Tibial nerve (tissue), 4 donors: Measurements from ENCODE around the gene ZNF850. TPM values are rescaled to one million over a fixed set of nuclear protein-coding genes. Genes with fewer than 3 reads are reported as not detected.

Source experiments
- DNase-seq, 2 donors: peaks; one replicate each; pipeline ENCODE4 v3.0.0-alpha.2; 2019; ENCODE audit warnings: low spot score in 2 of 2
- H3K27ac ChIP-seq, 4 donors: fragments of 200-600 bp; sonication (generic) in 3 of 4; one replicate each; pipeline ENCODE4 v1.5.1; 2017 to 2019; ENCODE audit warnings: mild to moderate bottlenecking in 1 of 4
- H3K27me3 ChIP-seq, 2 donors: fragments of 200-600 bp; sonication (generic) in 1 of 2; one replicate each; pipeline versions ENCODE4 v1.5.1 to v1.6.0; 2017 to 2019
- H3K36me3 ChIP-seq, 3 donors: fragments of 200-600 bp; sonication (generic); one replicate each; pipeline ENCODE4 v1.5.1; 2018 to 2019
- H3K4me1 ChIP-seq, 4 donors: fragments of 200-600 bp; sonication (generic) in 3 of 4; one replicate each; pipeline ENCODE4 v1.5.1; 2017 to 2019
- H3K4me3 ChIP-seq, 4 donors: fragments of 200-600 bp; sonication (generic) in 3 of 4; one replicate each; pipeline ENCODE4 v1.5.1; 2017 to 2019; ENCODE audit warnings: mild to moderate bottlenecking in 1 of 4, moderate library complexity in 1 of 4
- H3K9me3 ChIP-seq, 4 donors: fragments of 200-600 bp; sonication (generic) in 3 of 4; one replicate each; pipeline ENCODE4 v1.5.1; 2017 to 2019
- EP300 ChIP-seq, 2 donors: sonication (generic); formaldehyde crosslinking; IDR thresholded peaks; one replicate each; pipeline ENCODE4 v1.6.1; 2017; ENCODE audit warnings: antibody characterized with exemption in 2 of 2, mild to moderate bottlenecking in 1 of 2
- POLR2A ChIP-seq, 2 donors: fragments of 450-650 bp; IDR thresholded peaks; one replicate each; pipeline ENCODE4 v1.6.1; 2017; ENCODE audit warnings: antibody characterized with exemption in 2 of 2, mild to moderate bottlenecking in 2 of 2, moderate library complexity in 2 of 2
- WGBS, 2 donors: methylation state at CpG; one replicate each; pipeline ENCODE4 v1.1.5; 2018; 5-methylcytosine and 5-hydroxymethylcytosine counted together
- total RNA-seq, 4 donors: library from RNA; depleted of rRNA; stranded (reverse); fragments of >200 nt; gene quantifications; one replicate each; pipeline ENCODE4 v1.1.0, GENCODE V29; 2016
- TF ChIP-seq, protein P1 (sequence below), 5 experiments: fragments of 200-600 bp in 3 of 5; fragments of 450-650 bp in 2 of 5; sonication (generic) in 3 of 5; IDR thresholded peaks; one replicate each; pipeline ENCODE4 v1.5.1; 2016 to 2019; ENCODE audit warnings: antibody characterized with exemption in 5 of 5, mild to moderate bottlenecking in 3 of 5, moderate library complexity in 2 of 5

ZNF850 gene
- total RNA-seq, 4 donors from 2014 or later: 2.4 to 3.3 (median 3.1) TPM

DNA sequence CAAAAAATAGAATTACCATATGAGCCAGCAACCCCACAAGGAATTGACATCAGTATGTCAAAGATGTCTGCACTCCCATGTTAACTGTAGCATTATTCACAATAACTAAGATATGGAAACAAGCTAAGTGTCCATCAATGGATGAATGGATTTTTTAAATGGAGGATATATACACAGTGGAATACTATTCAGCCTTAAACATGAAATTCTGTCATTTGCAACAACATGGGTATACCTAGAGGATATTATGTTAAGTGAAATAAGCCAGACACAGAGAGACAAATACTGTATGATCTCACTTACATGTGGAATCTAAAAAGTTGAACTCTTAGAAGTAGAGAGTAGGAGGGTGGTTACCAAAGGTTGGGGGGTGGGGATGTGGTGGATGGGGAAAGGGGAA lies 93.2 kb downstream of the ZNF850 start:
- Histone ChIP-seq H3K9me3 (peaks cover 0 to 88% (median 18%) of the 10 kb centered on the region in 4 donors), H3K27ac (no peak overlapping the region), H3K4me3 (no peak overlapping the region), H3K4me1 (no peaks in the 10 kb centered on the region), H3K36me3 (peaks cover 0 to 94% (median 15%) of the 10 kb centered on the region in 3 donors), H3K27me3 (no peaks in the 10 kb centered on the region)
- TF ChIP-seq, protein P1, sequence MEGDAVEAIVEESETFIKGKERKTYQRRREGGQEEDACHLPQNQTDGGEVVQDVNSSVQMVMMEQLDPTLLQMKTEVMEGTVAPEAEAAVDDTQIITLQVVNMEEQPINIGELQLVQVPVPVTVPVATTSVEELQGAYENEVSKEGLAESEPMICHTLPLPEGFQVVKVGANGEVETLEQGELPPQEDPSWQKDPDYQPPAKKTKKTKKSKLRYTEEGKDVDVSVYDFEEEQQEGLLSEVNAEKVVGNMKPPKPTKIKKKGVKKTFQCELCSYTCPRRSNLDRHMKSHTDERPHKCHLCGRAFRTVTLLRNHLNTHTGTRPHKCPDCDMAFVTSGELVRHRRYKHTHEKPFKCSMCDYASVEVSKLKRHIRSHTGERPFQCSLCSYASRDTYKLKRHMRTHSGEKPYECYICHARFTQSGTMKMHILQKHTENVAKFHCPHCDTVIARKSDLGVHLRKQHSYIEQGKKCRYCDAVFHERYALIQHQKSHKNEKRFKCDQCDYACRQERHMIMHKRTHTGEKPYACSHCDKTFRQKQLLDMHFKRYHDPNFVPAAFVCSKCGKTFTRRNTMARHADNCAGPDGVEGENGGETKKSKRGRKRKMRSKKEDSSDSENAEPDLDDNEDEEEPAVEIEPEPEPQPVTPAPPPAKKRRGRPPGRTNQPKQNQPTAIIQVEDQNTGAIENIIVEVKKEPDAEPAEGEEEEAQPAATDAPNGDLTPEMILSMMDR (IDR thresholded peaks at IDR 0.05): no peak
- TF ChIP-seq POLR2A (IDR thresholded peaks at IDR 0.05): no peak
- TF ChIP-seq EP300 (IDR thresholded peaks at IDR 0.05): no peak
- no peak for DNase-seq

DNA sequence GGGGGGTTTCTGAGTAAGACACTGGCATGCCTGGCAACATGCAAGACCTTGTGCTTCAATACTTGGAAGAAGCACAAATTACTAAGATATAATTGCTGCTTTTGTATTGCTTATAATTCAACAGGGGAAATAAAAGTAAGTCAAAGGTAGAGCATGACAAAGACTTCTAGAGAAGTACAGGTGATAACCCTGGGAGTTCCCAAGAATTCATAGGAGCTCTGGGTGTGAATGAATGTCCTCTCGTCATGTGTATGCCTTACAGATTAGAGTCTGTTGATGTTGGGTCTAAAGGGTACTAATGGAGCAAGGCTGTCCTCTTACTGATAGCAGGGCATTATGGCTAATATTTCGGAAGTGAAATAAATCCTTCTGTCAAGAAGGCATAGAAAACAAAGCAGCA lies 98.4 kb downstream of the ZNF850 start:
- Histone ChIP-seq H3K4me1 (no peaks in the 10 kb centered on the region), H3K36me3 (peaks cover 0 to 94% (median 11%) of the 10 kb centered on the region in 3 donors), H3K27me3 (no peaks in the 10 kb centered on the region), H3K4me3 (no peak overlapping the region), H3K9me3 (peaks cover 0 to 98% (median 21%) of the 10 kb centered on the region in 4 donors), H3K27ac (no peak overlapping the region)
- DNase-seq: no peak
- 97 to 98% methylated on average over 2 of the region's 2 CpGs for WGBS, 2 donors
- TF ChIP-seq EP300 (IDR thresholded peaks at IDR 0.05): no peak
- no peak for TF ChIP-seq POLR2A (IDR thresholded peaks at IDR 0.05)
- TF ChIP-seq, protein P1 (IDR thresholded peaks at IDR 0.05): no peak

DNA sequence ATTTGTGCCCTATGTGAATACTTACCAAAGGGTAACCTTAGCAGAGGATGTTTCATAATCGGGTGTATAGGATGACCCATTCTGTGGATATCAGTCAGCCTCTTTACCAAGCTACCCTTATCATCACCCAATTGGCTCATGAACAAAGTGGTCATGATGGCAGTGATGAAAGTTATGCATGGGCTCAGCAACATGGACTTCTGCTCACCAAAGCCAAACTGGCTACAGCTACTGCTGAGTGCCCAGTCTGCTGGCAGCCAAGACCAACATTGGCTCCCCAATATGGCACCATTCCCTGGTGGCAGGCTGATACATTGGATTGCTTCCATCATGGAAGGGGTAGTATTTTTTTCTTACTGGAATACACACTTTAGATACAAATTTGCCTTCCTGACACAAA lies 100.2 kb downstream of the ZNF850 start:
- DNase-seq: no peak
- peaks cover 0 to 79% (median 0%) of the 10 kb centered on the region in 3 donors for H3K36me3 ChIP-seq
- no peaks in the 10 kb centered on the region for H3K27me3 ChIP-seq
- WGBS, 2 donors: 88 to 100% methylated on average over 1 of the region's 1 CpG
- H3K9me3 ChIP-seq: peaks cover 0 to 95% (median 20%) of the 10 kb centered on the region in 4 donors
- H3K27ac ChIP-seq: no peak overlapping the region
- H3K4me1 ChIP-seq: peaks cover 0 to 10% (median 0%) of the 10 kb centered on the region in 4 donors
- TF ChIP-seq EP300 (IDR thresholded peaks at IDR 0.05) (no peak), POLR2A (IDR thresholded peaks at IDR 0.05) (no peak)
- TF ChIP-seq, protein P1 (IDR thresholded peaks at IDR 0.05): no peak
- H3K4me3 ChIP-seq: no peak overlapping the region

DNA sequence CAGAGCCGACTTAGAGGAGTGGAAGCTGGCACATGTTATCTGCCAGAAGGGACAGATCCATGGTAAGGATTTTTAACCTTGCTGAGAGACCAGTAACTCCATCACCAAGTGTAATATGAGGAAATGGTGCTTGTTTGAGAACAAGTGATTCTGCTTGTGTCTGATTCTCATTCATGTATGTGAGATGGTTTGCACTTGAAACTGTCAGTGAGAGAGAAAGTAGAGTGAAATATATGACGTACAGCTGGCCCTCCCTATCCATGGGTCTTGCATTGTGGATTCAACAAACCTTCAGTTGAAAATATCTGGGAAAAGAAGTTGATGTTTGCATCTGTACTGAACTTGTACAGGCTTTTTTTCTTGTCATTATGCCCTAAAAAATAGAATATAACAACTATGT lies 104.0 kb downstream of the ZNF850 start:
- Histone ChIP-seq H3K27ac (no peak overlapping the region), H3K9me3 (peaks cover 0 to 60% (median 8%) of the 10 kb centered on the region in 4 donors), H3K36me3 (peaks cover 0 to 67% (median 3%) of the 10 kb centered on the region in 3 donors), H3K4me1 (peaks cover 0 to 20% (median 0%) of the 10 kb centered on the region in 4 donors), H3K27me3 (no peaks in the 10 kb centered on the region), H3K4me3 (no peak overlapping the region)
- 84 to 97% methylated on average over 2 of the region's 2 CpGs for WGBS, 2 donors
- TF ChIP-seq, protein P1 (IDR thresholded peaks at IDR 0.05): no peak
- TF ChIP-seq EP300 (IDR thresholded peaks at IDR 0.05) (no peak), POLR2A (IDR thresholded peaks at IDR 0.05) (no peak)
- DNase-seq: no peak

DNA sequence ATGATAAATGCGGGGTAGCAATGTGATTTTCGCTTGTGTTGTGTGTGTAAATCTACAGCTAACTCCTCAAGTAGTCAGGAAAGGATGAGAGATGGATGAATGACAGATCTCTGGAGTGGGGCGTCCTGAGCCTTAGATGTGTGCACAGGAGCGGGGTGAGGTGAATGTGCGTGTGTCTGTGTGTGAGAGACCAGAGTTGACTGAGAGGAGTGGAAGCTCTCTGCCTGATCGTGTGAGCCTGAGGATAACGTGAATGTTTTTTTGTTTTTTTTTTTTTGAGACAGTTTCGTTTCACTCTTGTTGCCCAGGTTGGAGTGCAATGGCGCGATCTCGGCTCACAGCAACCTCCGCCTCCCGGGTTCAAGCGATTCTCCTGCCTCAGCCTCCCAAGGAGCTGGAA lies 106.8 kb downstream of the ZNF850 start:
- H3K4me3 ChIP-seq: peak overlapping the region in 3 of 4 donors; percentile 54 to 81 (median 70)
- no peak for DNase-seq
- peaks cover 0 to 67% (median 3%) of the 10 kb centered on the region in 3 donors for H3K36me3 ChIP-seq
- 58 to 66% methylated on average over 14 of the region's 14 CpGs for WGBS, 2 donors
- no peaks in the 10 kb centered on the region for H3K27me3 ChIP-seq
- peaks cover 0 to 51% (median 10%) of the 10 kb centered on the region in 4 donors for H3K9me3 ChIP-seq
- no peak overlapping the region for H3K27ac ChIP-seq
- no peak for TF ChIP-seq EP300 (IDR thresholded peaks at IDR 0.05)
- TF ChIP-seq POLR2A (IDR thresholded peaks at IDR 0.05): no peak
- TF ChIP-seq, protein P1 (IDR thresholded peaks at IDR 0.05): no peak
- peaks cover 0 to 20% (median 0%) of the 10 kb centered on the region in 4 donors for H3K4me1 ChIP-seq

Other genes starting within 250 kb of the ZNF850 start
- gene ZNF260, start 244.5 kb downstream of the ZNF850 start, total RNA-seq: 10 to 100 TPM; 10.5 to 41.1 (median 15.1) TPM
- gene ZNF529, start 199.5 kb downstream of the ZNF850 start, total RNA-seq: 10 to 100 TPM; 11.0 to 15.9 (median 13.1) TPM
- 10 to 100 TPM in 1 of 4 donors, 1 to 10 TPM in 3; 6.9 to 10.1 (median 9.4) TPM for gene ZNF382, start 167.5 kb downstream of the ZNF850 start, total RNA-seq
- gene ZNF461, start 106.0 kb downstream of the ZNF850 start, total RNA-seq: 10 to 100 TPM in 1 of 4 donors, 1 to 10 TPM in 3; 5.0 to 17.4 (median 6.6) TPM
- 10 to 100 TPM in 1 of 4 donors, 1 to 10 TPM in 3; 6.7 to 12.7 (median 8.7) TPM for gene ZNF567, start 85.2 kb downstream of the ZNF850 start, total RNA-seq
- gene ZNF790, start 65.6 kb upstream of the ZNF850 start, total RNA-seq: 10 to 100 TPM in 1 of 4 donors, 1 to 10 TPM in 3; 4.5 to 12.6 (median 7.9) TPM
- gene ZNF345, start 78.1 kb upstream of the ZNF850 start, total RNA-seq: 10 to 100 TPM in 1 of 4 donors, 1 to 10 TPM in 3; 6.1 to 11.8 (median 7.3) TPM
- 1 to 10 TPM; 3.3 to 6.5 (median 4.1) TPM for gene ZNF829, start 143.5 kb upstream of the ZNF850 start, total RNA-seq
- 10 to 100 TPM in 3 of 4 donors, 1 to 10 TPM in 1; 8.7 to 23.7 (median 12.6) TPM for gene ZNF568, start 143.5 kb upstream of the ZNF850 start, total RNA-seq